Cardiac muscle cell (in vitro differentiated cells and primary cell): ENCODE measurements around the gene CAPRIN1. TPM values are rescaled to one million over a fixed set of nuclear protein-coding genes. Genes with fewer than 3 reads are reported as not detected.

ENCODE experiments used
- DNase-seq, 2 donors: peaks; one replicate each; pipeline versions ENCODE4 v3.0.0 to v3.0.0-alpha.2; 2010 to 2017; ENCODE audit warnings: low read depth in 1 of 2, low spot score in 1 of 2
- H3K27ac ChIP-seq: fragments of 200-600 bp; sonication (generic); 2 replicates; pipeline ENCODE4 v1.5.1; 2016
- H3K27me3 ChIP-seq: fragments of 200-600 bp; sonication (generic); 2 replicates; pipeline ENCODE4 v1.6.0; 2016; ENCODE audit warnings: control low read depth
- H3K36me3 ChIP-seq: fragments of 200-600 bp; sonication (generic); 2 replicates; pipeline ENCODE4 v1.5.1; 2016; ENCODE audit warnings: control low read depth
- H3K4me1 ChIP-seq: fragments of 200-600 bp; sonication (generic); 2 replicates; pipeline ENCODE4 v1.8.1; 2017; ENCODE audit warnings: low read depth, mild to moderate bottlenecking, mixed run types
- H3K4me3 ChIP-seq: fragments of 200-600 bp; sonication (generic); 2 replicates; pipeline ENCODE4 v1.5.1; 2016; ENCODE audit warnings: mild to moderate bottlenecking
- H3K9me3 ChIP-seq: fragments of 200-600 bp; sonication (generic); 2 replicates; pipeline ENCODE4 v1.5.1; 2017; ENCODE audit warnings: low read depth, mild to moderate bottlenecking, control low read depth
- polyA plus RNA-seq: library from polyadenylated mRNA; unstranded; fragments of >200 nt; fragmentation: Nextera tagmentation; extraction: Ambion mirVana; gene quantifications from 2 replicates; pipeline ENCODE4 v1.2.1, GENCODE V29; 2016
- total RNA-seq: library from RNA; depleted of rRNA; stranded (reverse); fragments of >200 nt; gene quantifications from 2 replicates; pipeline ENCODE4 v1.2.3, GENCODE V29; 2016
- TF ChIP-seq, protein P1 (sequence below): IDR thresholded peaks from 2 replicates; pipeline ENCODE4 v1.5.1; 2012; ENCODE audit warnings: low read depth, mild to moderate bottlenecking, low read length

The CAPRIN1 gene
- total and polyA plus RNA-seq, 2 experiments from 2014 or later = 120 to 249 TPM

GRCh38 chr11:34013898-34014571, 37.5 kb upstream of the CAPRIN1 start:
- no peaks in the 10 kb centered on the region for H3K27me3 ChIP-seq
- TF ChIP-seq, protein P1, sequence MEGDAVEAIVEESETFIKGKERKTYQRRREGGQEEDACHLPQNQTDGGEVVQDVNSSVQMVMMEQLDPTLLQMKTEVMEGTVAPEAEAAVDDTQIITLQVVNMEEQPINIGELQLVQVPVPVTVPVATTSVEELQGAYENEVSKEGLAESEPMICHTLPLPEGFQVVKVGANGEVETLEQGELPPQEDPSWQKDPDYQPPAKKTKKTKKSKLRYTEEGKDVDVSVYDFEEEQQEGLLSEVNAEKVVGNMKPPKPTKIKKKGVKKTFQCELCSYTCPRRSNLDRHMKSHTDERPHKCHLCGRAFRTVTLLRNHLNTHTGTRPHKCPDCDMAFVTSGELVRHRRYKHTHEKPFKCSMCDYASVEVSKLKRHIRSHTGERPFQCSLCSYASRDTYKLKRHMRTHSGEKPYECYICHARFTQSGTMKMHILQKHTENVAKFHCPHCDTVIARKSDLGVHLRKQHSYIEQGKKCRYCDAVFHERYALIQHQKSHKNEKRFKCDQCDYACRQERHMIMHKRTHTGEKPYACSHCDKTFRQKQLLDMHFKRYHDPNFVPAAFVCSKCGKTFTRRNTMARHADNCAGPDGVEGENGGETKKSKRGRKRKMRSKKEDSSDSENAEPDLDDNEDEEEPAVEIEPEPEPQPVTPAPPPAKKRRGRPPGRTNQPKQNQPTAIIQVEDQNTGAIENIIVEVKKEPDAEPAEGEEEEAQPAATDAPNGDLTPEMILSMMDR = no peak
- H3K4me3 ChIP-seq = no peak overlapping the region

GRCh38 chr11:34021977-34022735, 29.4 kb upstream of the CAPRIN1 start:
- no peaks in the 10 kb centered on the region for H3K4me1 ChIP-seq
- TF ChIP-seq, protein P1 = no peak
- no peaks in the 10 kb centered on the region for H3K36me3 ChIP-seq
- no peak overlapping the region for H3K4me3 ChIP-seq
- no peaks in the 10 kb centered on the region for H3K27me3 ChIP-seq
- H3K9me3 ChIP-seq = no peaks in the 10 kb centered on the region
- no peak for DNase-seq
- H3K27ac ChIP-seq = no peak overlapping the region

More at GRCh38 chr11:34013898-34014571, 37.5 kb upstream of the CAPRIN1 start:
- DNase-seq = no peak
- H3K36me3 ChIP-seq = no peaks in the 10 kb centered on the region
- no peaks in the 10 kb centered on the region for H3K4me1 ChIP-seq
- no peak overlapping the region for H3K27ac ChIP-seq
- H3K9me3 ChIP-seq = no peaks in the 10 kb centered on the region

- Histone ChIP-seq H3K36me3 (no peaks in the 10 kb centered on the region), H3K9me3 (no peaks in the 10 kb centered on the region), H3K4me3 (no peak overlapping the region), H3K27ac (no peak overlapping the region), H3K4me1 (no peaks in the 10 kb centered on the region), H3K27me3 (no peaks in the 10 kb centered on the region)
- TF ChIP-seq, protein P1 = no peak
- DNase-seq = no peak
Measured at GRCh38 chr11:34026432-34026831, 25.1 kb upstream of the CAPRIN1 start.

DNA sequence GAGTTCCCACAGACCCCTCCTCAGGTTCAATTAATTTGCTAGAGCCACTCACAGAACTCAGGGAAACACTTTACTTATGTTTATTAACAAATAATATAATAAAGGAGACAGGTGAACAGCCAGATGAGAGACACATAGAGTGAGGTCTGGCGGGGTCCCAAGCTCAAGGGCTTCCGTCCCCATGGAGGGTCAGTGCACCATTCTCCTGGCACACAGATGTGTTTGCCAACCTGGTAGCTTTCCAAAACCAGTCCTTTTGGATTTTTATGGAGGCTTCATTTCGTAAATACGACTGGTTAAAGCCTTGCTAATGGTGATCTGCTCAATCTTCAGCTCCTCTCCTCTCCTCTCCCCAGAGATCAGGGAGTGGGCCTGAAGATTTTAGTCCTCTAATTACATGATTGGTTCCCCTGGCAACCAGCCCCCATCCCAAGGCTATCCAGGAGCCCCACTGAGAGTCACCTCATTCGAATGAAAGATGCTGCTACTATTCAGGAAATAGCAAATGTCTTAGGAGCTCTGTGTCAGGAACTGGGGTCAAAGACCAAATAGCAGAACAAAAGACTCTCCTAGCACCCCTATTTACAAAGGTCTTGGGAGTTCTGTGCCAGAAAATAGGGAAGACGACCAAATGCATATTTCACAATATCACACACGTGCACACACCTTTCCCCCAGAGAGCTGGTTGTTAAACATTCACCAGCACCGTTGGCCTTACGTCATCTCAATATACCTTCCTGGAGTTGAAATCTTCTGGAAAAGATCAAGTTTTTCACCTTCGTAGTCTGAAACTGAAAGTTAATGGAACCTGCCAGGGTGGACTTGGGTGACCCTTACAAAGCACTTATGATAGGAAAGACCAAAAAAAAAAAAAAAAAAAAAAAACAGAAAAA, 23.8 kb upstream of the CAPRIN1 start:
- TF ChIP-seq, protein P1 = no peak
- no peak overlapping the region for H3K27ac ChIP-seq
- no peaks in the 10 kb centered on the region for H3K27me3 ChIP-seq
- no peak overlapping the region for H3K4me3 ChIP-seq
- H3K9me3 ChIP-seq = no peaks in the 10 kb centered on the region
- no peaks in the 10 kb centered on the region for H3K4me1 ChIP-seq
- no peaks in the 10 kb centered on the region for H3K36me3 ChIP-seq
- DNase-seq = no peak

GRCh38 chr11:34028425-34028824, 23.1 kb upstream of the CAPRIN1 start:
- Histone ChIP-seq H3K4me3 (no peak overlapping the region), H3K9me3 (no peaks in the 10 kb centered on the region), H3K4me1 (no peaks in the 10 kb centered on the region), H3K36me3 (no peaks in the 10 kb centered on the region), H3K27me3 (no peaks in the 10 kb centered on the region), H3K27ac (no peak overlapping the region)
- DNase-seq = no peak
- TF ChIP-seq, protein P1 = no peak
